Stomach (tissue), 4 donors: ENCODE results near the gene TNFSF8.

ENCODE experiments used
- CTCF ChIP-seq, 7 experiments: fragments of 450-650 bp in 4 of 7; fragments of 200-600 bp in 3 of 7; sonication (generic) in 3 of 7; IDR thresholded peaks; one replicate each; pipeline ENCODE4 v1.5.1; 2016 to 2019; ENCODE audit warnings: antibody characterized with exemption in 7 of 7, control low read depth in 2 of 7, mild to moderate bottlenecking in 1 of 7
- EP300 ChIP-seq: sonication (generic); formaldehyde crosslinking; IDR thresholded peaks from one replicate; pipeline ENCODE4 v1.6.1; 2017; ENCODE audit warnings: antibody characterized with exemption
- POLR2A ChIP-seq, 4 donors: fragments of 450-650 bp; IDR thresholded peaks; one replicate each; pipeline ENCODE4 v1.6.1; 2016; ENCODE audit warnings: antibody characterized with exemption in 4 of 4, control low read depth in 2 of 4, mild to moderate bottlenecking in 1 of 4, moderate library complexity in 1 of 4
- POLR2AphosphoS5 ChIP-seq, 3 donors: sonication (generic); formaldehyde crosslinking; IDR thresholded peaks; one replicate each; pipeline ENCODE4 v1.6.1; 2016; ENCODE audit warnings: antibody characterized with exemption in 3 of 3

GRCh38 chr9:114954956-114955582 lies 24.7 kb upstream of the TNFSF8 start:
- TF ChIP-seq CTCF (IDR thresholded peaks at IDR 0.05) (no peak), POLR2AphosphoS5 (IDR thresholded peaks at IDR 0.05) (no peak), POLR2A (IDR thresholded peaks at IDR 0.05) (no peak), EP300 (no peak)
